Stomach (tissue), 9 donors: ENCODE data around the gene RAD52. TPM values are rescaled to one million over a fixed set of nuclear protein-coding genes. Genes with fewer than 3 reads are reported as not detected.

Experiments used
- DNase-seq, 2 donors: peaks; one replicate each; pipeline versions ENCODE4 v3.0.0 to v3.0.0-alpha.2; 2013 to 2019
- H3K27ac ChIP-seq, 5 donors: fragments of 200-600 bp in 4 of 5; sonication (generic) in 4 of 5; one replicate each; pipeline ENCODE4 v1.5.1; 2013 to 2019; ENCODE audit warnings: mild to moderate bottlenecking in 1 of 5, moderate library complexity in 1 of 5
- H3K27me3 ChIP-seq, 3 donors: fragments of 200-600 bp; sonication (generic); one replicate each; pipeline ENCODE4 v1.5.1; 2017 to 2019; ENCODE audit warnings: mixed run types in 1 of 3
- H3K36me3 ChIP-seq, 4 donors: fragments of 200-600 bp; sonication (generic); 1 replicate in 3 of 4; 2 replicates in 1 of 4; pipeline ENCODE4 v1.5.1; 2016 to 2019
- H3K4me1 ChIP-seq, 4 donors: fragments of 200-600 bp; sonication (generic); one replicate each; pipeline ENCODE4 v1.5.1; 2016 to 2019
- H3K4me3 ChIP-seq, 4 donors: fragments of 200-600 bp; sonication (generic) in 3 of 4; one replicate each; pipeline ENCODE4 v1.5.1; 2016 to 2019; ENCODE audit warnings: mild to moderate bottlenecking in 1 of 4
- H3K9me3 ChIP-seq, 4 donors: fragments of 200-600 bp; sonication (generic); one replicate each; pipeline ENCODE4 v1.5.1; 2016 to 2019
- CTCF ChIP-seq, 7 experiments: fragments of 450-650 bp in 4 of 7; fragments of 200-600 bp in 3 of 7; sonication (generic) in 3 of 7; IDR thresholded peaks; one replicate each; pipeline ENCODE4 v1.5.1; 2016 to 2019; ENCODE audit warnings: antibody characterized with exemption in 7 of 7, control low read depth in 2 of 7, mild to moderate bottlenecking in 1 of 7
- EP300 ChIP-seq: sonication (generic); formaldehyde crosslinking; IDR thresholded peaks from one replicate; pipeline ENCODE4 v1.6.1; 2017; ENCODE audit warnings: antibody characterized with exemption
- POLR2A ChIP-seq, 4 donors: fragments of 450-650 bp; IDR thresholded peaks; one replicate each; pipeline ENCODE4 v1.6.1; 2016; ENCODE audit warnings: antibody characterized with exemption in 4 of 4, control low read depth in 2 of 4, mild to moderate bottlenecking in 1 of 4, moderate library complexity in 1 of 4
- POLR2AphosphoS5 ChIP-seq, 3 donors: sonication (generic); formaldehyde crosslinking; IDR thresholded peaks; one replicate each; pipeline ENCODE4 v1.6.1; 2016; ENCODE audit warnings: antibody characterized with exemption in 3 of 3
- WGBS, 5 donors: extraction: QIAGEN DNeasy Blood & Tissue Kit in 3 of 5; methylation state at CpG; one replicate each; pipeline versions ENCODE4 v1.1.5 to v1.1.7; 2013 to 2018; 5-methylcytosine and 5-hydroxymethylcytosine counted together
- intact Hi-C: fragments of 100-400 bp; cut with DNase I; formaldehyde crosslinking; loops from one replicate; pipeline ENCODE4 v1.15.1; 2023; ENCODE audit warnings: low total_unique reads
- polyA plus RNA-seq, 3 donors: library from polyadenylated mRNA; stranded (reverse); fragments of 200-250 nt; gene quantifications; one replicate each; pipeline ENCODE4 v1.2.3, GENCODE V29; 2013
- total RNA-seq, 5 donors: library from RNA; depleted of rRNA; stranded (reverse); fragments of >200 nt; gene quantifications; one replicate each; pipeline versions ENCODE4 v1.1.0 to v1.2.3, GENCODE V29; 2014 to 2016
- donor health status: healthy with polysubstance abuse.
- donor health status: Bipolar disorder and iron deficiency.
- donor health status: healthy.

The RAD52 gene
- total and polyA plus RNA-seq, 8 donors, result 2.3 to 62.9 (median 11.2) TPM

DNA sequence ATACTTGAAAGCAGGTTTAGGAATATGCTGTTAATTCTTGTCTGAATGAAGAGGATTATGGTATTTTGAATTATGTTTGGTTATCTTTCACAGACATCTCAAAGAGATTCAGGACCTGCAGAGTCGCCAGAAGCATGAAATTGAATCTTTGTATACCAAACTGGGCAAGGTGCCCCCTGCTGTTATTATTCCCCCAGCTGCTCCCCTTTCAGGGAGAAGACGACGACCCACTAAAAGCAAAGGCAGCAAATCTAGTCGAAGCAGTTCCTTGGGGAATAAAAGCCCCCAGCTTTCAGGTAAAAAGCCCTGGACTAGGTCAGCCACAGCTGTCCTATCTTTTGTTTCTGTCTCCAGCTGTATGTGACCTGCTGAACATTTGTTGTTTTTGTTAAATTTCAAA, 52.1 kb downstream of the RAD52 start:
- TF ChIP-seq CTCF (IDR thresholded peaks at IDR 0.05), result no peak
- no peak for TF ChIP-seq EP300
- TF ChIP-seq POLR2A (IDR thresholded peaks at IDR 0.05), result no peak
- TF ChIP-seq POLR2AphosphoS5 (IDR thresholded peaks at IDR 0.05), result no peak
- DNase-seq, result no peak
- Histone ChIP-seq H3K36me3 (peaks cover 60 to 100% (median 100%) of the 10 kb centered on the region in 4 donors), H3K4me3 (no peak overlapping the region), H3K27ac (no peak overlapping the region), H3K4me1 (no peaks in the 10 kb centered on the region), H3K27me3 (no peaks in the 10 kb centered on the region), H3K9me3 (no peaks in the 10 kb centered on the region)
- 83 to 92% (median 89%) methylated on average over 4 of the region's 4 CpGs for WGBS, 5 donors
- intact Hi-C loops, result no loop called here

- TF ChIP-seq POLR2A (IDR thresholded peaks at IDR 0.05) (no peak), EP300 (no peak), POLR2AphosphoS5 (IDR thresholded peaks at IDR 0.05) (no peak), CTCF (IDR thresholded peaks at IDR 0.05) (no peak)
- WGBS, 5 donors, result 61 to 73% (median 69%) methylated on average over 4 of the region's 4 CpGs
- Histone ChIP-seq H3K9me3 (no peaks in the 10 kb centered on the region), H3K27me3 (no peaks in the 10 kb centered on the region), H3K36me3 (peaks cover 50 to 99% (median 98%) of the 10 kb centered on the region in 4 donors), H3K4me1 (no peaks in the 10 kb centered on the region), H3K4me3 (no peak overlapping the region), H3K27ac (no peak overlapping the region)
- intact Hi-C loops, result no loop called here
- no peak for DNase-seq
Measured at GRCh38 chr12:896031-896430, 53.5 kb downstream of the RAD52 start.

- peaks cover 49 to 98% (median 98%) of the 10 kb centered on the region in 4 donors for H3K36me3 ChIP-seq
Measured at GRCh38 chr12:894226-894625, 55.3 kb downstream of the RAD52 start.

GRCh38 chr12:886206-886605, 63.3 kb downstream of the RAD52 start:
- H3K36me3 ChIP-seq, result peaks cover 78 to 100% (median 100%) of the 10 kb centered on the region in 4 donors
- H3K9me3 ChIP-seq, result no peaks in the 10 kb centered on the region

More at GRCh38 chr12:894226-894625, 55.3 kb downstream of the RAD52 start:
- intact Hi-C loops, result no loop called here
- no peaks in the 10 kb centered on the region for H3K9me3 ChIP-seq
- no peaks in the 10 kb centered on the region for H3K27me3 ChIP-seq
- no peak for DNase-seq
- no peaks in the 10 kb centered on the region for H3K4me1 ChIP-seq
- no peak overlapping the region for H3K4me3 ChIP-seq
- TF ChIP-seq CTCF (IDR thresholded peaks at IDR 0.05), result no peak
- TF ChIP-seq POLR2A (IDR thresholded peaks at IDR 0.05), result no peak
- TF ChIP-seq POLR2AphosphoS5 (IDR thresholded peaks at IDR 0.05), result no peak
- no peak for TF ChIP-seq EP300
- H3K27ac ChIP-seq, result no peak overlapping the region

More at GRCh38 chr12:886206-886605, 63.3 kb downstream of the RAD52 start:
- no peak for DNase-seq
- intact Hi-C loops, result no loop called here
- WGBS, 5 donors, result 90 to 97% (median 92%) methylated on average over 2 of the region's 2 CpGs
- Histone ChIP-seq H3K4me3 (no peak overlapping the region), H3K27ac (no peak overlapping the region), H3K27me3 (no peaks in the 10 kb centered on the region), H3K4me1 (no peaks in the 10 kb centered on the region)
- TF ChIP-seq POLR2AphosphoS5 (IDR thresholded peaks at IDR 0.05) (no peak), CTCF (IDR thresholded peaks at IDR 0.05) (no peak), POLR2A (IDR thresholded peaks at IDR 0.05) (no peak), EP300 (no peak)
